Activated gamma-delta T cell (primary cell): ENCODE measurements around the gene ZNF552.
"Not testable (repeated sequence)": the region's sequence is repeated elsewhere in the genome, so short reads cannot be mapped to it uniquely, and the experiment has no call there.

Experiments
- DNase-seq: peaks from one replicate; lab custom pipeline; 2025; lab: John Stamatoyannopoulos, UW

The ZNF552 gene

GRCh38 chr19:57818378-57818777 lies 3.7 kb upstream of the ZNF552 start:
- DNase-seq: no peak

- no peak for DNase-seq
Measured at GRCh38 chr19:57817976-57818375, 3.3 kb upstream of the ZNF552 start.

- DNase-seq: no peak
Measured at GRCh38 chr19:57816652-57817051, 1.9 kb upstream of the ZNF552 start.

- no peak for DNase-seq
Measured at GRCh38 chr19:57815247-57816075, 748 bp upstream of the ZNF552 start.

GRCh38 chr19:57813919-57814504 lies 701 bp downstream of the ZNF552 start:
- DNase-seq: no peak

- not testable (repeated sequence) for DNase-seq
Measured at GRCh38 chr19:57812975-57813820, 1.5 kb downstream of the ZNF552 start.

GRCh38 chr19:57812226-57812625 lies 2.5 kb downstream of the ZNF552 start:
- no peak for DNase-seq

- DNase-seq: not testable (repeated sequence)
Measured at GRCh38 chr19:57810410-57811295, 4.1 kb downstream of the ZNF552 start.

GRCh38 chr19:57807541-57807940 lies 7.2 kb downstream of the ZNF552 start:
- DNase-seq: no peak

GRCh38 chr19:57803594-57804325 lies 11.0 kb downstream of the ZNF552 start:
- no peak for DNase-seq

GRCh38 chr19:57803265-57803593 lies 11.5 kb downstream of the ZNF552 start:
- no peak for DNase-seq

GRCh38 chr19:57802269-57802668 lies 12.4 kb downstream of the ZNF552 start:
- DNase-seq: no peak

- DNase-seq: no peak
Measured at GRCh38 chr19:57800696-57801095, 14.0 kb downstream of the ZNF552 start.

- DNase-seq: not testable (repeated sequence)
Measured at GRCh38 chr19:57796580-57796979, 18.1 kb downstream of the ZNF552 start.

- no peak for DNase-seq
Measured at GRCh38 chr19:57789288-57789687, 25.4 kb downstream of the ZNF552 start.

GRCh38 chr19:57788114-57788692 lies 26.5 kb downstream of the ZNF552 start:
- DNase-seq: no peak

GRCh38 chr19:57786906-57787305 lies 27.8 kb downstream of the ZNF552 start:
- DNase-seq: no peak

GRCh38 chr19:57786286-57786685 lies 28.4 kb downstream of the ZNF552 start:
- no peak for DNase-seq

GRCh38 chr19:57779220-57779845 lies 35.4 kb downstream of the ZNF552 start:
- DNase-seq: no peak

- DNase-seq: no peak
Measured at GRCh38 chr19:57778336-57778735, 36.4 kb downstream of the ZNF552 start.
